ENCODE measurements around the gene DDX49.

DNA sequence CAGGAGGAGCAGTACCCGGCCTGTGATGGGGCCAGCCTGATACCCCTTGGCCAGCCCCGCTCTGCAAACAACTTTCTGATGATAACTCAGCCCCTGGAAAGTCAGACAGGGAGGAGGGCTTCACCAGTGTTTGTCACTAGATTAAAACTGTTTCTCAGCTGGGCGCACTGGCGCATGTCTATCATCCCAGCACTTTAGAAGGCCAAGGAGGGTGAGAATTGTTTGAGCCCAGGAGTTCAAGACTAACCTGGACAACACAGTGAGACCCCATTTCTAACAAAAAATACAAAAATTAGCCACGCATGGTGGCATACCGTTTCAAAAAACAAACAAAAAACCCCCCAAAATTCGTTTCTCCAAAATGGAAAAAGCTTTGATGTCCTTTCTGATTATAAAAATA lies 18.0 kb upstream of the DDX49 start:
- TF ChIP-seq, protein P1, sequence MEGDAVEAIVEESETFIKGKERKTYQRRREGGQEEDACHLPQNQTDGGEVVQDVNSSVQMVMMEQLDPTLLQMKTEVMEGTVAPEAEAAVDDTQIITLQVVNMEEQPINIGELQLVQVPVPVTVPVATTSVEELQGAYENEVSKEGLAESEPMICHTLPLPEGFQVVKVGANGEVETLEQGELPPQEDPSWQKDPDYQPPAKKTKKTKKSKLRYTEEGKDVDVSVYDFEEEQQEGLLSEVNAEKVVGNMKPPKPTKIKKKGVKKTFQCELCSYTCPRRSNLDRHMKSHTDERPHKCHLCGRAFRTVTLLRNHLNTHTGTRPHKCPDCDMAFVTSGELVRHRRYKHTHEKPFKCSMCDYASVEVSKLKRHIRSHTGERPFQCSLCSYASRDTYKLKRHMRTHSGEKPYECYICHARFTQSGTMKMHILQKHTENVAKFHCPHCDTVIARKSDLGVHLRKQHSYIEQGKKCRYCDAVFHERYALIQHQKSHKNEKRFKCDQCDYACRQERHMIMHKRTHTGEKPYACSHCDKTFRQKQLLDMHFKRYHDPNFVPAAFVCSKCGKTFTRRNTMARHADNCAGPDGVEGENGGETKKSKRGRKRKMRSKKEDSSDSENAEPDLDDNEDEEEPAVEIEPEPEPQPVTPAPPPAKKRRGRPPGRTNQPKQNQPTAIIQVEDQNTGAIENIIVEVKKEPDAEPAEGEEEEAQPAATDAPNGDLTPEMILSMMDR (IDR thresholded peaks at IDR 0.05), result no peak
- TF ChIP-seq POLR2A (IDR thresholded peaks at IDR 0.05) (no peak), EP300 (IDR thresholded peaks at IDR 0.05) (no peak)
